CD14-positive monocyte (primary cell): Measurements from ENCODE around the gene CHCHD6. TPM values are rescaled to one million over a fixed set of nuclear protein-coding genes. Genes with fewer than 3 reads are reported as not detected.

Experiments
- DNase-seq, 3 donors: peaks; one replicate each; pipeline ENCODE4 v3.0.0-alpha.2; 2011 to 2022
- H2AFZ ChIP-seq: 2 replicates; pipeline ENCODE4 v1.6.0; 2012; ENCODE audit warnings: mild to moderate bottlenecking, low read depth, low read length, inconsistent platforms; ENCODE audit not compliant: insufficient read depth, poor library complexity, severe bottlenecking
- H3K27ac ChIP-seq, 2 donors: 1 replicate in 1 of 2; 2 replicates in 1 of 2; pipeline ENCODE4 v1.5.1; 2012 to 2013; ENCODE audit warnings: low read length in 2 of 2, control low read depth in 1 of 2, inconsistent platforms in 1 of 2, low read depth in 1 of 2, mild to moderate bottlenecking in 1 of 2
- H3K27me3 ChIP-seq, 2 donors: one replicate each; pipeline versions ENCODE4 v1.6.0 to v1.6.1; 2011 to 2013; ENCODE audit warnings: low read length in 2 of 2; ENCODE audit not compliant: control insufficient read depth in 2 of 2, insufficient read depth in 2 of 2
- H3K36me3 ChIP-seq, 2 donors: replicated peaks in 1 of 2; 1 replicate in 1 of 2; 2 replicates in 1 of 2; pipeline versions ENCODE4 v1.5.1 to v1.6.1; 2012 to 2013; ENCODE audit warnings: low read length in 2 of 2, control low read depth in 1 of 2, inconsistent platforms in 1 of 2, mild to moderate bottlenecking in 1 of 2; ENCODE audit not compliant: insufficient read depth in 2 of 2, control insufficient read depth in 1 of 2
- H3K4me1 ChIP-seq, 2 donors: 1 replicate in 1 of 2; 2 replicates in 1 of 2; pipeline versions ENCODE4 v1.5.1 to v1.6.1; 2012 to 2013; ENCODE audit warnings: low read length in 2 of 2, control low read depth in 1 of 2, inconsistent platforms in 1 of 2, mild to moderate bottlenecking in 1 of 2, moderate library complexity in 1 of 2; ENCODE audit not compliant: insufficient read depth in 2 of 2, control insufficient read depth in 1 of 2
- H3K4me2 ChIP-seq: replicated peaks from 2 replicates; pipeline ENCODE3; 2012; ENCODE audit warnings: low read length, moderate library complexity, mild to moderate bottlenecking; ENCODE audit not compliant: poor library complexity, severe bottlenecking; ENCODE audit errors: extremely low read depth
- H3K4me3 ChIP-seq, 3 experiments: fragments of 200-600 bp in 1 of 3; sonication (generic) in 1 of 3; replicated peaks in 1 of 3; 1 replicate in 2 of 3; 2 replicates in 1 of 3; pipeline ENCODE4 v1.5.1; 2011 to 2013; ENCODE audit warnings: low read length in 3 of 3, mild to moderate bottlenecking in 3 of 3, control low read depth in 2 of 3, low read depth in 2 of 3, inconsistent platforms in 1 of 3, moderate library complexity in 1 of 3
- H3K79me2 ChIP-seq: 2 replicates; pipeline ENCODE4 v1.6.0; 2012; ENCODE audit warnings: mild to moderate bottlenecking, control low read depth, inconsistent platforms, low read length, moderate library complexity; ENCODE audit not compliant: insufficient read depth
- H3K9ac ChIP-seq: 2 replicates; pipeline ENCODE4 v1.6.0; 2017; ENCODE audit warnings: low read length, mild to moderate bottlenecking; ENCODE audit not compliant: insufficient read depth, poor library complexity, severe bottlenecking
- H3K9me3 ChIP-seq, 2 donors: replicated peaks in 1 of 2; 1 replicate in 1 of 2; 2 replicates in 1 of 2; pipeline versions ENCODE4 v1.5.1 to v1.6.1; 2012 to 2013; ENCODE audit warnings: low read length in 2 of 2, control low read depth in 1 of 2; ENCODE audit not compliant: control insufficient read depth in 1 of 2, insufficient read depth in 1 of 2
- H4K20me1 ChIP-seq: 2 replicates; pipeline ENCODE4 v1.6.0; 2012; ENCODE audit warnings: mild to moderate bottlenecking, low read length, control low read depth, moderate library complexity; ENCODE audit not compliant: insufficient read depth
- H3K27ac Mint-ChIP-seq, 7 donors: one replicate each; pipeline ENCODE4 v1.8.0; 2020; ENCODE audit warnings: mild to moderate bottlenecking in 7 of 7, mixed read lengths in 7 of 7, moderate library complexity in 6 of 7, inconsistent platforms in 2 of 7
- H3K27me3 Mint-ChIP-seq, 3 donors: one replicate each; pipeline ENCODE4 v1.8.0; 2021 to 2022; ENCODE audit warnings: low read depth in 3 of 3, mild to moderate bottlenecking in 3 of 3, mixed read lengths in 3 of 3, moderate library complexity in 3 of 3, inconsistent platforms in 1 of 3
- H3K36me3 Mint-ChIP-seq, 2 donors: one replicate each; pipeline ENCODE4 v1.8.0; 2020; ENCODE audit warnings: mixed read lengths in 2 of 2, inconsistent platforms in 1 of 2, mild to moderate bottlenecking in 1 of 2
- H3K4me1 Mint-ChIP-seq: one replicate; pipeline ENCODE4 v1.8.0; 2020; ENCODE audit warnings: mild to moderate bottlenecking, mixed read lengths
- H3K4me3 Mint-ChIP-seq, 2 donors: one replicate each; pipeline ENCODE4 v1.8.0; 2020; ENCODE audit warnings: mild to moderate bottlenecking in 2 of 2, mixed read lengths in 2 of 2, moderate library complexity in 1 of 2
- H3K9me3 Mint-ChIP-seq, 7 donors: one replicate each; pipeline ENCODE4 v1.8.0; 2020 to 2022; ENCODE audit warnings: mixed read lengths in 7 of 7, mild to moderate bottlenecking in 6 of 7, moderate library complexity in 6 of 7, inconsistent platforms in 2 of 7
- CTCF ChIP-seq: fragments of 200-600 bp; IDR thresholded peaks from one replicate; pipeline ENCODE4 v1.8.0; 2022; ENCODE audit warnings: antibody characterized with exemption, mild to moderate bottlenecking
- WGBS: methylation state at CpG from one replicate; pipeline ENCODE4 v1.1.5; 2013; ENCODE audit warnings: missing lambda C conversion rate; ENCODE audit not compliant: insufficient coverage; 5-methylcytosine and 5-hydroxymethylcytosine counted together
- intact Hi-C, 2 donors: fragments of 100-400 bp; cut with micrococcal nuclease; formaldehyde crosslinking; loops; one replicate each; pipeline versions ENCODE4 v1.15.0 to v1.15.1; 2023
- polyA plus RNA-seq, 3 donors: library from polyadenylated mRNA; depleted of rRNA in 1 of 3; unstranded in 2 of 3; stranded (reverse) in 1 of 3; fragments of 300-500 nt in 2 of 3; fragments of >200 nt in 1 of 3; fragmentation: Illumina TruSeq in 2 of 3; gene quantifications; 1 replicate in 2 of 3; 2 replicates in 1 of 3; pipeline ENCODE4 v1.2.3, GENCODE V29; 2012 to 2021

CHCHD6 gene
- polyA plus RNA-seq, 3 donors = 1.1 to 1.8 (median 1.8) TPM

GRCh38 chr3:126900859-126901540, 197.0 kb downstream of the CHCHD6 start:
- intact Hi-C loops = no loop called here
- Histone ChIP-seq H3K36me3 (no peaks in the 10 kb centered on the region), H4K20me1 (no peaks in the 10 kb centered on the region), H3K4me3 (no peak overlapping the region), H2AFZ (no peak overlapping the region), H3K9me3 (peaks cover 0 to 15% of the 10 kb centered on the region in 2 donors), H3K4me1 (no peaks in the 10 kb centered on the region), H3K9ac (no peak overlapping the region), H3K27ac (no peak overlapping the region), H3K4me2 (no peak overlapping the region), H3K79me2 (no peaks in the 10 kb centered on the region), H3K27me3 (peaks cover 92 to 96% of the 10 kb centered on the region in 2 donors)
- peak overlapping the region in 1 of 2 donors; percentile 18 for H3K4me3 Mint-ChIP-seq
- H3K4me1 Mint-ChIP-seq = no peaks in the 10 kb centered on the region
- no peak for DNase-seq
- H3K36me3 Mint-ChIP-seq = no peaks in the 10 kb centered on the region
- TF ChIP-seq CTCF = no peak
- 93% methylated on average over 5 of the region's 10 CpGs for whole genome bisulfite sequencing
- peaks cover 0 to 59% (median 0%) of the 10 kb centered on the region in 3 donors for H3K27me3 Mint-ChIP-seq
- H3K9me3 Mint-ChIP-seq = peaks cover 0 to 17% (median 0%) of the 10 kb centered on the region in 7 donors
- no peak overlapping the region for H3K27ac Mint-ChIP-seq

GRCh38 chr3:126901631-126902030, 197.6 kb downstream of the CHCHD6 start:
- no peak for TF ChIP-seq CTCF
- H3K27me3 ChIP-seq = peaks cover 92 to 96% of the 10 kb centered on the region in 2 donors

More at GRCh38 chr3:126901631-126902030, 197.6 kb downstream of the CHCHD6 start:
- Histone ChIP-seq H3K4me3 (no peak overlapping the region), H2AFZ (no peak overlapping the region), H3K79me2 (no peaks in the 10 kb centered on the region), H3K27ac (no peak overlapping the region), H4K20me1 (peaks cover 4% of the 10 kb centered on the region), H3K9ac (no peak overlapping the region), H3K9me3 (peaks cover 0 to 21% of the 10 kb centered on the region in 2 donors), H3K4me1 (no peaks in the 10 kb centered on the region), H3K36me3 (no peaks in the 10 kb centered on the region), H3K4me2 (no peak overlapping the region)
- Mint-ChIP-seq H3K27me3 (peaks cover 0 to 53% (median 0%) of the 10 kb centered on the region in 3 donors), H3K9me3 (peaks cover 0 to 17% (median 0%) of the 10 kb centered on the region in 7 donors), H3K4me3 (peak overlapping the region in 1 of 2 donors; percentile 18), H3K4me1 (no peaks in the 10 kb centered on the region), H3K27ac (no peak overlapping the region), H3K36me3 (no peaks in the 10 kb centered on the region)
- intact Hi-C loops = no loop called here
- DNase-seq = no peak
- WGBS = 100% methylated on average over 4 of the region's 8 CpGs
